ENCODE measurements around the gene FOSB. TPM values are rescaled to one million over a fixed set of nuclear protein-coding genes. Genes with fewer than 3 reads are reported as not detected.
A peak's percentile ranks its signal among the peaks of the same experiment; 100 is the strongest.

The FOSB gene
- total RNA-seq, 1 experiment from 2014 or later = 29.3 TPM

GRCh38 chr19:45473682-45474605 lies 6.1 kb downstream of the FOSB start:
- POLR2A ChIA-PET = no interaction called here
- BruUV-seq (replicated peaks) = no TSS peak
- Mint-ChIP-seq H3K9me3 (ENCODE audit: unreplicated experiment) (no peaks in the 10 kb centered on the region), H3K27ac (ENCODE audit: low read depth, unreplicated experiment) (peak overlapping the region; percentile 29), H3K27me3 (ENCODE audit: insufficient read depth, unreplicated experiment) (no peaks in the 10 kb centered on the region), H3K4me1 (ENCODE audit: insufficient read depth, unreplicated experiment) (peaks cover 14% of the 10 kb centered on the region), H3K36me3 (ENCODE audit: insufficient read depth, unreplicated experiment) (peaks cover 85% of the 10 kb centered on the region), H3K4me3 (ENCODE audit: unreplicated experiment) (no peak overlapping the region)
- CTCF ChIA-PET = interaction anchor here (0.6 to 13.4 kb wide), 4 partner anchors 11 to 177 kb away, joined by 3 to 386 read pairs (median 7); partner anchors contain the start of gene ERCC1
- no peak for DNase-seq (ENCODE audit: unreplicated experiment)
- TF ChIP-seq CTCF (IDR thresholded peaks at IDR 0.05; ENCODE audit: unreplicated experiment) = no peak
- intact Hi-C loops (cut with micrococcal nuclease) = no loop called here

- BruUV-seq (replicated peaks) = no TSS peak
- Mint-ChIP-seq H3K4me3 (ENCODE audit: unreplicated experiment) (no peak overlapping the region), H3K27me3 (ENCODE audit: insufficient read depth, unreplicated experiment) (no peaks in the 10 kb centered on the region), H3K36me3 (ENCODE audit: insufficient read depth, unreplicated experiment) (peaks cover 76% of the 10 kb centered on the region), H3K9me3 (ENCODE audit: unreplicated experiment) (no peaks in the 10 kb centered on the region), H3K27ac (ENCODE audit: low read depth, unreplicated experiment) (peak overlapping the region; percentile 47), H3K4me1 (ENCODE audit: insufficient read depth, unreplicated experiment) (peaks cover 14% of the 10 kb centered on the region)
- intact Hi-C loops (cut with micrococcal nuclease) = loop anchor here (5.0 kb wide), 1 partner anchor 223 kb away; the partner anchor contains the start of gene MARK4
- POLR2A ChIA-PET = interaction anchor here (1.1 kb wide), 1 partner anchor 35 kb away, joined by 4 read pairs; no protein-coding TSS in a partner anchor
- CTCF ChIA-PET = interaction anchor here (0.6 to 13.4 kb wide), 4 partner anchors 10 to 170 kb away, joined by 4 to 386 read pairs (median 8); partner anchors contain the start of gene ERCC1
- no peak for DNase-seq (ENCODE audit: unreplicated experiment)
- TF ChIP-seq CTCF (IDR thresholded peaks at IDR 0.05; ENCODE audit: unreplicated experiment) = no peak
These were observed 7.1 kb downstream of the FOSB start for GRCh38 chr19:45474606-45475521.

GRCh38 chr19:45475537-45476291 lies 7.9 kb downstream of the FOSB start:
- Mint-ChIP-seq H3K36me3 (ENCODE audit: insufficient read depth, unreplicated experiment) (peaks cover 67% of the 10 kb centered on the region), H3K27ac (ENCODE audit: low read depth, unreplicated experiment) (peak overlapping the region; percentile 59), H3K27me3 (ENCODE audit: insufficient read depth, unreplicated experiment) (no peaks in the 10 kb centered on the region), H3K9me3 (ENCODE audit: unreplicated experiment) (no peaks in the 10 kb centered on the region), H3K4me3 (ENCODE audit: unreplicated experiment) (no peak overlapping the region), H3K4me1 (ENCODE audit: insufficient read depth, unreplicated experiment) (peaks cover 14% of the 10 kb centered on the region)
- intact Hi-C loops (cut with micrococcal nuclease) = loop anchor here (5.0 kb wide), 1 partner anchor 223 kb away; the partner anchor contains the start of gene MARK4
- CTCF ChIA-PET = interaction anchor here (0.8 to 13.4 kb wide), 2 partner anchors 42 to 71 kb away, joined by 5 to 386 read pairs; partner anchors contain the start of gene ERCC1
- TF ChIP-seq CTCF (IDR thresholded peaks at IDR 0.05; ENCODE audit: unreplicated experiment) = no peak
- BruUV-seq (replicated peaks) = no TSS peak
- POLR2A ChIA-PET = interaction anchor here (1.1 to 4.4 kb wide), 2 partner anchors 7 to 36 kb away, joined by 4 to 75 read pairs; partner anchors contain the start of gene FOSB
- no peak for DNase-seq (ENCODE audit: unreplicated experiment)
